ENCODE measurements around the gene MUC22.

MUC22 gene

GRCh38 chr6:31083742-31084354 is 73.6 kb downstream of the MUC22 start:
- DNase-seq, result peak; percentile 77
